Suprapubic skin (tissue), 4 donors: ENCODE measurements around the gene SESN3. TPM values are rescaled to one million over a fixed set of nuclear protein-coding genes. Genes with fewer than 3 reads are reported as not detected.

Experiments
- DNase-seq, 2 donors: peaks; one replicate each; pipeline ENCODE4 v3.0.0-alpha.2; 2019; ENCODE audit warnings: low spot score in 2 of 2
- H3K27ac ChIP-seq: fragments of 200-600 bp; sonication (generic); one replicate; pipeline ENCODE4 v1.5.1; 2019
- H3K27me3 ChIP-seq: fragments of 200-600 bp; sonication (generic); one replicate; pipeline ENCODE4 v1.5.1; 2019
- H3K36me3 ChIP-seq: fragments of 200-600 bp; sonication (generic); one replicate; pipeline ENCODE4 v1.5.1; 2019
- H3K4me1 ChIP-seq: fragments of 200-600 bp; sonication (generic); one replicate; pipeline ENCODE4 v1.5.1; 2019
- H3K4me3 ChIP-seq: fragments of 200-600 bp; sonication (generic); one replicate; pipeline ENCODE4 v1.5.1; 2019; ENCODE audit warnings: mild to moderate bottlenecking
- H3K9me3 ChIP-seq: fragments of 200-600 bp; sonication (generic); one replicate; pipeline ENCODE4 v1.5.1; 2019
- EP300 ChIP-seq: sonication (generic); formaldehyde crosslinking; IDR thresholded peaks from one replicate; pipeline ENCODE4 v1.6.1; 2017; ENCODE audit warnings: antibody characterized with exemption
- POLR2A ChIP-seq, 2 donors: fragments of 450-650 bp; IDR thresholded peaks; one replicate each; pipeline ENCODE4 v1.6.1; 2017; ENCODE audit warnings: antibody characterized with exemption in 2 of 2, mild to moderate bottlenecking in 2 of 2, moderate library complexity in 2 of 2
- POLR2AphosphoS5 ChIP-seq, 3 donors: sonication (generic); formaldehyde crosslinking; IDR thresholded peaks; one replicate each; pipeline ENCODE4 v1.6.1; 2017; ENCODE audit warnings: antibody characterized with exemption in 3 of 3
- WGBS: methylation state at CpG from one replicate; pipeline ENCODE4 v1.1.5; 2018; 5-methylcytosine and 5-hydroxymethylcytosine counted together
- total RNA-seq, 4 donors: library from RNA; depleted of rRNA; stranded (reverse); fragments of >200 nt; gene quantifications; one replicate each; pipeline ENCODE4 v1.1.0, GENCODE V29; 2016
- TF ChIP-seq, protein P1 (sequence below), 2 donors: fragments of 200-600 bp in 1 of 2; fragments of 450-650 bp in 1 of 2; sonication (generic) in 1 of 2; IDR thresholded peaks; one replicate each; pipeline ENCODE4 v1.5.1; 2016 to 2019; ENCODE audit warnings: antibody characterized with exemption in 2 of 2, mild to moderate bottlenecking in 1 of 2, moderate library complexity in 1 of 2

SESN3 gene
- total RNA-seq, 4 donors from 2014 or later = 27.6 to 41.0 (median 32.1) TPM

DNA sequence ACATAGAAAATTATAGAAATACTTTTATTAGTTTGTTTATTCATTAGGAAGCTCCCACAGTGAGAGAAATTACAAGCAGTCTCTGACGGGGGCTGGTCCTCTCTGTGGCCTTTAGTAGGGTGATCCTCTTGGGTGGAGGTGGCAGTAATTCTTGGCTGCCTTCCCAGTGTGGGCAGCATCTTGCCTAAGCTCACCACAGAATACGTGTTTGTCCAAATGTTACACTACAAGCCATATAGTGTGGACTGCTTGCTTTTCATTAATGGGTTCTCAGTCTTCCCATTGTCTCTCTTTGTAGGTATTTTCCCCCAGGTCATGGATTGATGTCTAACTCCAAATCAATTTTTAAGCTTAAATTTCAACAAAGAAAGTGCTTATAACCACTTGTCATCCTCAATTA lies 98.0 kb downstream of the SESN3 start:
- H3K27ac ChIP-seq = no peak overlapping the region
- no peaks in the 10 kb centered on the region for H3K9me3 ChIP-seq
- WGBS = 35% methylated on average over 2 of the region's 2 CpGs
- no peak for TF ChIP-seq POLR2AphosphoS5 (IDR thresholded peaks at IDR 0.05)
- TF ChIP-seq EP300 = no peak
- TF ChIP-seq, protein P1, sequence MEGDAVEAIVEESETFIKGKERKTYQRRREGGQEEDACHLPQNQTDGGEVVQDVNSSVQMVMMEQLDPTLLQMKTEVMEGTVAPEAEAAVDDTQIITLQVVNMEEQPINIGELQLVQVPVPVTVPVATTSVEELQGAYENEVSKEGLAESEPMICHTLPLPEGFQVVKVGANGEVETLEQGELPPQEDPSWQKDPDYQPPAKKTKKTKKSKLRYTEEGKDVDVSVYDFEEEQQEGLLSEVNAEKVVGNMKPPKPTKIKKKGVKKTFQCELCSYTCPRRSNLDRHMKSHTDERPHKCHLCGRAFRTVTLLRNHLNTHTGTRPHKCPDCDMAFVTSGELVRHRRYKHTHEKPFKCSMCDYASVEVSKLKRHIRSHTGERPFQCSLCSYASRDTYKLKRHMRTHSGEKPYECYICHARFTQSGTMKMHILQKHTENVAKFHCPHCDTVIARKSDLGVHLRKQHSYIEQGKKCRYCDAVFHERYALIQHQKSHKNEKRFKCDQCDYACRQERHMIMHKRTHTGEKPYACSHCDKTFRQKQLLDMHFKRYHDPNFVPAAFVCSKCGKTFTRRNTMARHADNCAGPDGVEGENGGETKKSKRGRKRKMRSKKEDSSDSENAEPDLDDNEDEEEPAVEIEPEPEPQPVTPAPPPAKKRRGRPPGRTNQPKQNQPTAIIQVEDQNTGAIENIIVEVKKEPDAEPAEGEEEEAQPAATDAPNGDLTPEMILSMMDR (IDR thresholded peaks at IDR 0.05) = no peak
- peaks cover 25% of the 10 kb centered on the region for H3K4me1 ChIP-seq
- no peaks in the 10 kb centered on the region for H3K27me3 ChIP-seq
- no peak overlapping the region for H3K4me3 ChIP-seq
- H3K36me3 ChIP-seq = peaks cover 16% of the 10 kb centered on the region
- DNase-seq = no peak

DNA sequence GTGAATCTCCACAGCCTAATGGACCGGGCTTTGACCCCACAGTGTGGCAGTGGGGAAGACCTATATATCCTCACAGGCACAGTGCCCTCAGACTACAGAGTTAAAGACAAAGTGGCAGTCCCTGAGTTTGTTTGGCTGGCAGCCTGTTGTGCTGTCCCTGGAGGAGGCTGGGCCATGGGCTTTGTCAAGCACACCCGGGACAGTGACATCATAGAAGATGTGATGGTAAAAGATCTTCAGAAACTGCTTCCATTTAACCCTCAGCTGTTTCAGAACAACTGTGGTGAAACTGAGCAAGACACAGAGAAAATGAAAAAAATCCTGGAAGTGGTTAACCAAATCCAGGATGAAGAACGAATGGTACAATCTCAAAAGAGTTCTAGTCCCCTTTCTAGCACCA lies 102.4 kb downstream of the SESN3 start:
- no peak for DNase-seq
- H3K36me3 ChIP-seq = peaks cover 19% of the 10 kb centered on the region
- 87% methylated on average over 3 of the region's 3 CpGs for WGBS
- no peak overlapping the region for H3K4me3 ChIP-seq
- no peaks in the 10 kb centered on the region for H3K9me3 ChIP-seq
- TF ChIP-seq POLR2AphosphoS5 (IDR thresholded peaks at IDR 0.05) = no peak
- TF ChIP-seq, protein P1 (IDR thresholded peaks at IDR 0.05) = no peak
- no peak for TF ChIP-seq EP300
- no peak for TF ChIP-seq POLR2A (IDR thresholded peaks at IDR 0.05)
- H3K27me3 ChIP-seq = no peaks in the 10 kb centered on the region
- H3K27ac ChIP-seq = no peak overlapping the region
- peaks cover 6% of the 10 kb centered on the region for H3K4me1 ChIP-seq

DNA sequence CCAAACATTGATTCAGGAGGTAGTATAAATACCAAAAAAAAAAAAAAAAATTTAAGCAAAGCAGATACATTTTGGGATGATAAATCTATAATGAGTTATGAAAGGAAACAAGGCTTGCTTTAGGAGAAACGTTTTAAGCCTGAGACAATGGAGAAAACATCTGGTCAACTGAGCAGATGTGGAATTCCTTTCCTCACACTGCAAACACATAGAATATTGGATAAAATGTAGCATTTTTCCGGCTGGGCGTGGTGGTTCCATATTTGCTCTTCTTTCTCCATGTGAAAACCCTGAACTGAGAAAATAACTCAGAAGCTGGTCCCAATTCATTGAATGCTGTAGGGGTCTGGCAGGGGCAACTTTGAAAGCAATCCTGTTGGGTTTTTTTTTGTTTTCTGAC lies 107.4 kb downstream of the SESN3 start:
- no peaks in the 10 kb centered on the region for H3K9me3 ChIP-seq
- 62% methylated on average over 3 of the region's 3 CpGs for WGBS
- peaks cover 9% of the 10 kb centered on the region for H3K36me3 ChIP-seq
- no peak overlapping the region for H3K4me3 ChIP-seq
- no peak for TF ChIP-seq POLR2AphosphoS5 (IDR thresholded peaks at IDR 0.05)
- no peak for TF ChIP-seq POLR2A (IDR thresholded peaks at IDR 0.05)
- TF ChIP-seq, protein P1 (IDR thresholded peaks at IDR 0.05) = no peak
- no peak for TF ChIP-seq EP300
- no peaks in the 10 kb centered on the region for H3K27me3 ChIP-seq
- H3K4me1 ChIP-seq = peaks cover 20% of the 10 kb centered on the region
- no peak overlapping the region for H3K27ac ChIP-seq
- no peak for DNase-seq

DNA sequence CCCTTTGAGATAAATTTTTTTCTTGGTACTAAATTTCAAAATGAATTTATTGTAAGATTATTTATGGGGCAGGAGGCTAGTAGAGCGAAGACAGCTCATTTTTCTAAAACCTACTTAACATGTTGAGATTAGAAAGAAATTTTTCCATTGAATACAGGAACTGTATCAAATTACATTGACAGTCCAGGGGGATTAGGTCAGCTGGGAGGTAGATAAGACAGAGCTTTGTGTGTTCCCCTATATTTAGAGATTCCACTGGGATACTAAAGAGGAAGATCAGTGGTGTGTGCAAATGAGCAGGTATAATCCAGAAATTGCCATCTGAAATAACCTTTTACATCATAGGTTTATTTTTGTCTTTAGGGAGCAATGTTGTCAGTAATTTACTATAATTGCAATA lies 109.3 kb downstream of the SESN3 start:
- H3K4me1 ChIP-seq = peaks cover 20% of the 10 kb centered on the region
- H3K4me3 ChIP-seq = no peak overlapping the region
- H3K27me3 ChIP-seq = no peaks in the 10 kb centered on the region
- no peak for DNase-seq
- no peaks in the 10 kb centered on the region for H3K9me3 ChIP-seq
- H3K36me3 ChIP-seq = no peaks in the 10 kb centered on the region
- no peak overlapping the region for H3K27ac ChIP-seq
- TF ChIP-seq EP300 = no peak
- TF ChIP-seq, protein P1 (IDR thresholded peaks at IDR 0.05) = no peak
- no peak for TF ChIP-seq POLR2A (IDR thresholded peaks at IDR 0.05)
- no peak for TF ChIP-seq POLR2AphosphoS5 (IDR thresholded peaks at IDR 0.05)
- WGBS = 96% methylated on average over 1 of the region's 1 CpG

DNA sequence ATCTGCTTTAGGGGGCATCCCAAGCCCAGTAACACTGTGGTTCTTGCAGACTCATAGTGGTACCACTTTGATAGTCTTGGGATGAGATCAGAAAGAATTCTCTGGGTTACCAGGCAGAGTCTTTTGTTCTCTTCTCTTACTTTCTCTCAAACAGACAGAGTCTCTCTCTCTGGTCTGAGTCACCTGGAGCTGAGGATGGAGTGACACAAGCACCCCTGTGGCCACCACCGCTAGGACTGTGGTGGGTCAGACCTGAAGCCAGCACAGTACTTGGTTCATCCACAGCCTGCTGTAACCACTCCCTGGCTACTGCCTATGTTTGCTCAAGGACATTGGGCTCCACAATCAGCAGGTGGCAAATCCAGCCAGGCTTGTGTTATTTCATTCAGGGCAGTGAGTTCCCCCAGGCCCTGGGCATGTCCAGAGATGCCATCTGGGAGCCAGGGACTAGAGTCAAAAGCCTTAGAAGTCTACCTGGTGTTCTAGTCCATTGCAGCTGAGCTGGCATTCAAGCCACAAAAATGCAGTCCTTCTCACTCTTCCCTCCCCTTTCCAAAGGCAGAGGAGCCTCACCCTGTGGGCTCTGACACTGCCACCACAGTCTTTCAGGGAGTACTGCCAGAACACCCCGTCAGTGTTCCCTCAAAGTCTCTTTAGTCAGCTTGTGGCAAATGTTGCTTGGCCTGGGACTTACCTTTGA lies 111.5 kb downstream of the SESN3 start:
- H3K9me3 ChIP-seq = no peaks in the 10 kb centered on the region
- WGBS = 63% methylated on average over 2 of the region's 2 CpGs
- H3K4me3 ChIP-seq = no peak overlapping the region
- no peak for DNase-seq
- no peaks in the 10 kb centered on the region for H3K36me3 ChIP-seq
- TF ChIP-seq EP300 = no peak
- no peak for TF ChIP-seq POLR2AphosphoS5 (IDR thresholded peaks at IDR 0.05)
- TF ChIP-seq POLR2A (IDR thresholded peaks at IDR 0.05) = no peak
- TF ChIP-seq, protein P1 (IDR thresholded peaks at IDR 0.05) = no peak
- no peaks in the 10 kb centered on the region for H3K27me3 ChIP-seq
- peaks cover 20% of the 10 kb centered on the region for H3K4me1 ChIP-seq
- H3K27ac ChIP-seq = peak overlapping the region; percentile 71
